HL-60 (cell line): Measurements from ENCODE around the gene ENO4.

Experiments used
- GABPA ChIP-seq: IDR thresholded peaks from 2 replicates; pipeline ENCODE4 v1.6.1; 2012; ENCODE audit warnings: low read depth
- TF ChIP-seq, protein P1 (sequence below): IDR thresholded peaks from one replicate; pipeline ENCODE4 v1.5.1; 2011; ENCODE audit warnings: low read length, control low read depth, inconsistent platforms; ENCODE audit not compliant: insufficient read depth

DNA sequence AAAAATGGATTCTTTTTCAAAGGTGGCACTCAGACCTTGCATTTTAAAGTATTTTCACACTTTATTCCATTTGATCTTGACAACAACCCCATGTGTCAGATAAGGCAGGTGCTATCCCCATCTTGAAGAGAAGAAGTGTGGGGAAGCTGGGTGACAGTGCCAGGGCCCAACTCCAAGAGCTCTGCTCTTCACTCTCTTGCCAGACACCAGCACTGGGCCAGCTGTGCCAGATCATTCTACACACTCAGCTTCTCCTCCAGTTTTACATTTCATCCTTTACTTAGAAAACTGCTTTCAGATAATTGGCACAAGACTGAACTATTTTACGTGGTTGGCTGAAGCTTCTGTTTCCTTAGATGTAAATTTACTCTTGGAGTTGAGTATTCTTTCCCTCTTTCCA is 64.4 kb downstream of the ENO4 start:
- TF ChIP-seq, protein P1, sequence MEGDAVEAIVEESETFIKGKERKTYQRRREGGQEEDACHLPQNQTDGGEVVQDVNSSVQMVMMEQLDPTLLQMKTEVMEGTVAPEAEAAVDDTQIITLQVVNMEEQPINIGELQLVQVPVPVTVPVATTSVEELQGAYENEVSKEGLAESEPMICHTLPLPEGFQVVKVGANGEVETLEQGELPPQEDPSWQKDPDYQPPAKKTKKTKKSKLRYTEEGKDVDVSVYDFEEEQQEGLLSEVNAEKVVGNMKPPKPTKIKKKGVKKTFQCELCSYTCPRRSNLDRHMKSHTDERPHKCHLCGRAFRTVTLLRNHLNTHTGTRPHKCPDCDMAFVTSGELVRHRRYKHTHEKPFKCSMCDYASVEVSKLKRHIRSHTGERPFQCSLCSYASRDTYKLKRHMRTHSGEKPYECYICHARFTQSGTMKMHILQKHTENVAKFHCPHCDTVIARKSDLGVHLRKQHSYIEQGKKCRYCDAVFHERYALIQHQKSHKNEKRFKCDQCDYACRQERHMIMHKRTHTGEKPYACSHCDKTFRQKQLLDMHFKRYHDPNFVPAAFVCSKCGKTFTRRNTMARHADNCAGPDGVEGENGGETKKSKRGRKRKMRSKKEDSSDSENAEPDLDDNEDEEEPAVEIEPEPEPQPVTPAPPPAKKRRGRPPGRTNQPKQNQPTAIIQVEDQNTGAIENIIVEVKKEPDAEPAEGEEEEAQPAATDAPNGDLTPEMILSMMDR = no peak
- TF ChIP-seq GABPA = no peak
